Prostate gland (tissue), 2 donors: ENCODE results near the gene ZNF302.

ENCODE experiments used
- CTCF ChIP-seq, 4 experiments: fragments of 200-600 bp in 2 of 4; fragments of 450-650 bp in 2 of 4; sonication (generic) in 2 of 4; IDR thresholded peaks; 1 replicate in 3 of 4; 2 replicates in 1 of 4; pipeline ENCODE4 v1.5.1; 2016 to 2019; ENCODE audit warnings: antibody characterized with exemption in 4 of 4, mild to moderate bottlenecking in 2 of 4, moderate library complexity in 2 of 4
- POLR2AphosphoS5 ChIP-seq: sonication (generic); formaldehyde crosslinking; IDR thresholded peaks from one replicate; pipeline ENCODE4 v1.6.1; 2017; ENCODE audit warnings: antibody characterized with exemption

- TF ChIP-seq CTCF (IDR thresholded peaks at IDR 0.05), result no peak
- no peak for TF ChIP-seq POLR2AphosphoS5
Observed at GRCh38 chr19:34645551-34645950, 31.9 kb upstream of the ZNF302 start.
